B cell (primary cell): ENCODE results near the gene CDKN2AIPNL. TPM values are rescaled to one million over a fixed set of nuclear protein-coding genes. Genes with fewer than 3 reads are reported as not detected.
"Not testable (repeated sequence)": the region's sequence is repeated elsewhere in the genome, so short reads cannot be mapped to it uniquely, and the experiment has no call there.

Experiments used
- ATAC-seq: fragments of 200-7000 bp; cut with Tn5 transposase; one replicate; pipeline ENCODE4 v1.10.0; 2021; ENCODE audit warnings: low read depth, mild to moderate bottlenecking, moderate number of reproducible peaks, moderate library complexity
- CTCF ChIA-PET: fragments of 350-600 bp; sonication (Branson Sonifier 250); formaldehyde crosslinking; loops from one replicate; lab custom pipeline; 2021; ENCODE audit warnings: antibody characterized with exemption, inconsistent platforms; lab: Charles Lee
- POLR2A ChIA-PET: fragments of 350-600 bp; sonication (Branson Sonifier 250); formaldehyde crosslinking; loops from one replicate; lab custom pipeline; 2021; ENCODE audit warnings: antibody characterized with exemption; lab: Charles Lee
- DNase-seq: peaks from one replicate; pipeline ENCODE4 v3.0.0; 2013
- H2AFZ ChIP-seq: 2 replicates; pipeline ENCODE4 v1.6.1; 2012; ENCODE audit warnings: mild to moderate bottlenecking, low read depth, low read length; ENCODE audit not compliant: insufficient read depth, poor library complexity, severe bottlenecking
- H3K27ac ChIP-seq, 2 donors: 1 replicate in 1 of 2; 2 replicates in 1 of 2; pipeline ENCODE4 v1.5.1; 2012 to 2013; ENCODE audit warnings: low read length in 2 of 2, mild to moderate bottlenecking in 2 of 2, moderate library complexity in 1 of 2
- H3K27me3 ChIP-seq, 4 experiments: fragments of 200-600 bp in 1 of 4; sonication (generic) in 1 of 4; replicated peaks in 1 of 4; 1 replicate in 2 of 4; 2 replicates in 2 of 4; pipeline versions ENCODE4 v1.6.1 to v1.7.0; 2013 to 2016; ENCODE audit warnings: low read length in 3 of 4, mild to moderate bottlenecking in 2 of 4, mixed read lengths in 1 of 4, moderate library complexity in 1 of 4; ENCODE audit not compliant: insufficient read depth in 4 of 4, control insufficient read depth in 3 of 4; ENCODE audit errors: control extremely low read depth in 1 of 4
- H3K36me3 ChIP-seq, 2 experiments: replicated peaks in 1 of 2; 1 replicate in 1 of 2; 2 replicates in 1 of 2; pipeline versions ENCODE4 v1.6.1 to v1.7.1; 2013; ENCODE audit warnings: low read length in 1 of 2; ENCODE audit not compliant: insufficient read depth in 2 of 2, control insufficient read depth in 1 of 2; ENCODE audit errors: control extremely low read depth in 1 of 2, extremely low read depth in 1 of 2
- H3K4me1 ChIP-seq, 2 donors: fragments of 200-600 bp in 1 of 2; sonication (generic) in 1 of 2; 1 replicate in 1 of 2; 2 replicates in 1 of 2; pipeline versions ENCODE4 v1.5.1 to v1.6.1; 2013 to 2017; ENCODE audit warnings: low read length in 2 of 2; ENCODE audit not compliant: control insufficient read depth in 2 of 2, insufficient read depth in 2 of 2
- H3K4me2 ChIP-seq: replicated peaks from 2 replicates; pipeline ENCODE3; 2012; ENCODE audit warnings: mild to moderate bottlenecking, low read depth, low read length; ENCODE audit not compliant: poor library complexity, severe bottlenecking
- H3K4me3 ChIP-seq, 5 experiments: fragments of 200-600 bp in 1 of 5; sonication (generic) in 1 of 5; 1 replicate in 3 of 5; 2 replicates in 2 of 5; pipeline versions ENCODE4 v1.5.1 to v1.7.0; 2011 to 2016; ENCODE audit warnings: low read length in 4 of 5, mild to moderate bottlenecking in 4 of 5, low read depth in 2 of 5, control low read depth in 1 of 5, moderate library complexity in 1 of 5; ENCODE audit not compliant: insufficient read depth in 1 of 5; ENCODE audit errors: control extremely low read depth in 1 of 5, extremely low read depth in 1 of 5
- H3K79me2 ChIP-seq: fragments of 200-600 bp; sonication (generic); one replicate; pipeline ENCODE4 v1.6.0; 2016; ENCODE audit warnings: low read length; ENCODE audit not compliant: control insufficient read depth, insufficient read depth
- H3K9ac ChIP-seq: fragments of 200-600 bp; sonication (generic); 2 replicates; pipeline ENCODE4 v1.6.1; 2017; ENCODE audit warnings: mild to moderate bottlenecking, low read length, moderate library complexity
- H3K9me3 ChIP-seq, 3 donors: one replicate each; pipeline versions ENCODE4 v1.6.1 to v1.7.1; 2013; ENCODE audit warnings: low read length in 2 of 3; ENCODE audit not compliant: control insufficient read depth in 2 of 3, insufficient read depth in 1 of 3; ENCODE audit errors: control extremely low read depth in 1 of 3
- H4K20me1 ChIP-seq: 2 replicates; pipeline ENCODE4 v1.6.0; 2012; ENCODE audit warnings: mild to moderate bottlenecking, low read length; ENCODE audit not compliant: insufficient read depth, control insufficient read depth, poor library complexity, severe bottlenecking
- H3K27ac Mint-ChIP-seq: one replicate; pipeline ENCODE4 v1.8.0; 2021; ENCODE audit warnings: mixed read lengths
- H3K27me3 Mint-ChIP-seq: one replicate; pipeline ENCODE4 v1.8.0; 2021; ENCODE audit warnings: mixed read lengths
- H3K4me1 Mint-ChIP-seq: one replicate; pipeline ENCODE4 v1.8.0; 2021; ENCODE audit warnings: mixed read lengths
- H3K4me3 Mint-ChIP-seq: one replicate; pipeline ENCODE4 v1.8.0; 2021; ENCODE audit warnings: mixed read lengths
- H3K9me3 Mint-ChIP-seq: one replicate; pipeline ENCODE4 v1.8.0; 2022; ENCODE audit warnings: mixed read lengths; ENCODE audit not compliant: insufficient read depth
- EZH2 ChIP-seq: IDR thresholded peaks from 2 replicates; pipeline ENCODE4 v1.6.1; 2012; ENCODE audit warnings: borderline replicate concordance, low read depth, mild to moderate bottlenecking, moderate library complexity, low read length; ENCODE audit not compliant: insufficient read depth, poor library complexity, severe bottlenecking
- WGBS: methylation state at CpG from one replicate; pipeline ENCODE4 v1.1.5; 2013; ENCODE audit warnings: missing lambda C conversion rate; ENCODE audit not compliant: insufficient coverage; 5-methylcytosine and 5-hydroxymethylcytosine counted together
- intact Hi-C: fragments of 100-400 bp; cut with micrococcal nuclease; formaldehyde crosslinking; loops from one replicate; pipeline ENCODE4 v1.10.0; 2022
- polyA plus RNA-seq: library from polyadenylated mRNA; depleted of rRNA; stranded (reverse); fragments of >200 nt; gene quantifications from 2 replicates; pipeline ENCODE4 v1.2.3, GENCODE V29; 2012
- total RNA-seq, 2 donors: library from RNA; stranded (reverse); fragments of 120-200 nt in 1 of 2; gene quantifications; 1 replicate in 1 of 2; 2 replicates in 1 of 2; pipeline versions ENCODE4 v1.2.3 to v1.2.4, GENCODE V29; 2013 to 2022
- TF ChIP-seq, protein P1 (sequence below): fragments of 200-600 bp; IDR thresholded peaks from one replicate; pipeline ENCODE4 v1.8.0; 2022; ENCODE audit warnings: antibody characterized with exemption, mild to moderate bottlenecking

Gene CDKN2AIPNL
- total and polyA plus RNA-seq, 2 donors (not counting 1 experiment from before 2014, with no cell fraction given) = 11.2 to 17.2 TPM

DNA sequence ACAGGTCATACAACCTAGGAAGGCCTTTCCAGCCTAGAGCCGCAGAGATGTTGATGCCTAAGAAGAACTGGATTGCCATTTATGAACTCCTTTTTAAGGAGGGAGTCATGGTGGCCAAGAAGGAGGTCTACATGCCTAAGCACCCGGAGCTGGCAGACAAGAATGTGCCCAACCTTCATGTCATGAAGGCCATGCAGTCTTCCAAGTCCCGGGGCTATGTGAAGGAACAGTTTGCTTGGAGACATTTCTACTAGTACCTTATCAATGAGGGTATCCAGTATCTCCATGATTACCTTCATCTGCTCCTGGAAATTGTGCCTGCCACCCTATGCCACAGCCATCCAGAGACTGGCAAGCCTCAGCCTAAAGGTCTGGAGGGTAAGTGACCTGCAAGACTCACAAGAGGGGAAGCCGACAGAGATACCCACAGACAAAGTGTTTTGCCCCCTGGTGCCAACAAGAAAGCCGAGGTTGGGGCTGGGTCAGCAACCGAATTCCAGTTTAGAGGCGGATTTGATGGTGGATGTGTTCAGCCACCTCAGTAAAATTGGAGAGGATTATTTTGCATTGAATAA lies 11.2 kb upstream of the CDKN2AIPNL start:
- no peaks in the 10 kb centered on the region for H3K27me3 Mint-ChIP-seq
- POLR2A ChIA-PET = no interaction called here

DNA sequence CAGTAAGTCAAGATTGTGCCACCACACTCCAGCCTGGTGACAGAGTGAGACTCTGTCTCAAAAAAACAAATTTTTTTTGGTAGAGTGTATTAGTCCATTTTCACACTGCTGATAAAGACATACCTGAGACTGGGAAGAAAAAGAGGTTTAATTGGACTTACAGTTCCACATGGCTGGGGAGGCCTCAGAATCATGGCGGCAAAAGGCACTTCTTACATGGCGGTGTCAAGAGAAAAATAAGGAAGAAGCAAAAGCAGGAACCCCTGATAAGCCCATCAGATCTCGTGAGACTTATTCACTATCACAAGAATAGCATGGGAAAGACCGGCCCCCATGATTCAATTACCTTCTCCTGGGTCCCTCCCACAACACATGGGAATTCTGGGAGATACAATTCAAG lies 9.4 kb upstream of the CDKN2AIPNL start:
- H3K79me2 ChIP-seq, POLR2A ChIA-PET, H4K20me1 ChIP-seq, H3K9me3 ChIP-seq, intact Hi-C loops, H3K4me3 ChIP-seq, H2AFZ ChIP-seq, H3K9me3 Mint-ChIP-seq, H3K27ac Mint-ChIP-seq, H3K4me3 Mint-ChIP-seq, H3K27ac ChIP-seq, DNase-seq, H3K4me1 Mint-ChIP-seq, ATAC-seq, H3K27me3 Mint-ChIP-seq, H3K27me3 ChIP-seq, H3K36me3 ChIP-seq, H3K9ac ChIP-seq, H3K4me1 ChIP-seq, CTCF ChIA-PET, H3K4me2 ChIP-seq: not testable (repeated sequence)
- WGBS = 100% methylated on average over 2 of the region's 4 CpGs

More for the DNA sequence above, 11.2 kb upstream of the CDKN2AIPNL start:
- H3K27ac ChIP-seq = no peak overlapping the region
- DNase-seq = no peak
- H3K9me3 ChIP-seq = no peaks in the 10 kb centered on the region
- no peaks in the 10 kb centered on the region for H3K36me3 ChIP-seq
- no peak overlapping the region for H3K4me3 Mint-ChIP-seq
- H3K4me1 ChIP-seq = no peaks in the 10 kb centered on the region
- no peaks in the 10 kb centered on the region for H3K27me3 ChIP-seq
- CTCF ChIA-PET = no interaction called here
- TF ChIP-seq, protein P1, sequence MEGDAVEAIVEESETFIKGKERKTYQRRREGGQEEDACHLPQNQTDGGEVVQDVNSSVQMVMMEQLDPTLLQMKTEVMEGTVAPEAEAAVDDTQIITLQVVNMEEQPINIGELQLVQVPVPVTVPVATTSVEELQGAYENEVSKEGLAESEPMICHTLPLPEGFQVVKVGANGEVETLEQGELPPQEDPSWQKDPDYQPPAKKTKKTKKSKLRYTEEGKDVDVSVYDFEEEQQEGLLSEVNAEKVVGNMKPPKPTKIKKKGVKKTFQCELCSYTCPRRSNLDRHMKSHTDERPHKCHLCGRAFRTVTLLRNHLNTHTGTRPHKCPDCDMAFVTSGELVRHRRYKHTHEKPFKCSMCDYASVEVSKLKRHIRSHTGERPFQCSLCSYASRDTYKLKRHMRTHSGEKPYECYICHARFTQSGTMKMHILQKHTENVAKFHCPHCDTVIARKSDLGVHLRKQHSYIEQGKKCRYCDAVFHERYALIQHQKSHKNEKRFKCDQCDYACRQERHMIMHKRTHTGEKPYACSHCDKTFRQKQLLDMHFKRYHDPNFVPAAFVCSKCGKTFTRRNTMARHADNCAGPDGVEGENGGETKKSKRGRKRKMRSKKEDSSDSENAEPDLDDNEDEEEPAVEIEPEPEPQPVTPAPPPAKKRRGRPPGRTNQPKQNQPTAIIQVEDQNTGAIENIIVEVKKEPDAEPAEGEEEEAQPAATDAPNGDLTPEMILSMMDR = no peak
- TF ChIP-seq EZH2 = no peak
- H3K4me3 ChIP-seq = no peak overlapping the region
- H4K20me1 ChIP-seq = no peaks in the 10 kb centered on the region
- no peak overlapping the region for H2AFZ ChIP-seq
- ATAC-seq = no peak
- H3K27ac Mint-ChIP-seq = no peak overlapping the region
- no peaks in the 10 kb centered on the region for H3K79me2 ChIP-seq
- H3K9me3 Mint-ChIP-seq = no peaks in the 10 kb centered on the region
- H3K4me1 Mint-ChIP-seq = no peaks in the 10 kb centered on the region
- no peak overlapping the region for H3K4me2 ChIP-seq
- intact Hi-C loops = no loop called here
- 100% methylated on average over 1 of the region's 7 CpGs for WGBS
- no peak overlapping the region for H3K9ac ChIP-seq
